Loucy (cell line): ENCODE data around the gene SIM2.

Experiments used
- EZH2phosphoT487 ChIP-seq: fragments of 200-600 bp; IDR thresholded peaks from 2 replicates; pipeline ENCODE4 v1.6.1; 2018; ENCODE audit warnings: antibody characterized with exemption, mild to moderate bottlenecking, moderate library complexity, borderline replicate concordance
- TF ChIP-seq, protein P1 (sequence below): fragments of 200-600 bp; sonication (generic); conservative IDR thresholded peaks from 2 replicates; pipeline ENCODE4 v1.5.1; 2014; ENCODE audit warnings: mild to moderate bottlenecking, antibody characterized with exemption, low read length

DNA sequence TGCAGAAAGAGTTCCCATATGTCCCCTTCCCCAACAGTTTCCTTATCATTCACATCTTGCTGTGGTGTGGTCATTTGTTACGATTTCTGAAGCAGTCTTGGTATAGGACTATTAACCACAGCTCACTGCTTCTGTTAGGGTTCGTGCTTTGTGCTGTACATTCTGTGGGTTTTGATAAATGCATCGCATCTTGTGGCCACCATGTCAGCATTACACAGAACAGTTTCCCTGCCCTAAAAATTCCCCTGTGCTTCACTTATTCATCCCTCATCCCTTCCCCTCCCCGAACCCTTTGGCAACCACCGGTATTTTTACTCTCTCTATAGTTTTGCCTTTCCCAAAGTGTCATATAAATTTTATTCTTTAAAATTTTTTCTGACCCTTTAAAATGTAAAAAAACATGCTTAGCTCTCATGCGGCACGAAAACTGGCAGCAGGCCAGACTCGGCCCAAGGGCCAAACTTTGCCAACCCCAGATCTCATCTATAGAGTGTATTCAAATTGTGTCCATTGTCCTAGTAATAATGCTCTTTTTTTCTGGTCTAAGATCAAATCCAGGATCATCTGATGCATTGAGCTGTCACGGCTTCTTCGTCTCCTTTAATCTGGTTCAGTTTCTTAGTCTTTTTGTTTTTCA lies 78.2 kb downstream of the SIM2 start:
- TF ChIP-seq EZH2phosphoT487, result no peak
- TF ChIP-seq, protein P1, sequence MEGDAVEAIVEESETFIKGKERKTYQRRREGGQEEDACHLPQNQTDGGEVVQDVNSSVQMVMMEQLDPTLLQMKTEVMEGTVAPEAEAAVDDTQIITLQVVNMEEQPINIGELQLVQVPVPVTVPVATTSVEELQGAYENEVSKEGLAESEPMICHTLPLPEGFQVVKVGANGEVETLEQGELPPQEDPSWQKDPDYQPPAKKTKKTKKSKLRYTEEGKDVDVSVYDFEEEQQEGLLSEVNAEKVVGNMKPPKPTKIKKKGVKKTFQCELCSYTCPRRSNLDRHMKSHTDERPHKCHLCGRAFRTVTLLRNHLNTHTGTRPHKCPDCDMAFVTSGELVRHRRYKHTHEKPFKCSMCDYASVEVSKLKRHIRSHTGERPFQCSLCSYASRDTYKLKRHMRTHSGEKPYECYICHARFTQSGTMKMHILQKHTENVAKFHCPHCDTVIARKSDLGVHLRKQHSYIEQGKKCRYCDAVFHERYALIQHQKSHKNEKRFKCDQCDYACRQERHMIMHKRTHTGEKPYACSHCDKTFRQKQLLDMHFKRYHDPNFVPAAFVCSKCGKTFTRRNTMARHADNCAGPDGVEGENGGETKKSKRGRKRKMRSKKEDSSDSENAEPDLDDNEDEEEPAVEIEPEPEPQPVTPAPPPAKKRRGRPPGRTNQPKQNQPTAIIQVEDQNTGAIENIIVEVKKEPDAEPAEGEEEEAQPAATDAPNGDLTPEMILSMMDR, result no peak
